Stimulated activated CD4-positive, alpha-beta T cell treated with anti-CD3 and anti-CD28 coated beads, Interleukin-12 subunit alpha, Interleukin-12 subunit beta, amount 100 ng/mL, for 4 hours (primary cell): Measurements from ENCODE around the gene GPRC5B.

ENCODE experiments used
- DNase-seq: peaks from one replicate; pipeline ENCODE4 v3.0.0-alpha.2; 2020

GPRC5B gene

GRCh38 chr16:19809121-19809635 is 75.5 kb downstream of the GPRC5B start:
- DNase-seq, result no peak

- DNase-seq, result no peak
Measured at GRCh38 chr16:19808061-19808641, 76.5 kb downstream of the GPRC5B start.
